Measurements from ENCODE around the gene PCSK1.
A peak's percentile ranks its signal among the peaks of the same experiment; 100 is the strongest.

The PCSK1 gene

DNA sequence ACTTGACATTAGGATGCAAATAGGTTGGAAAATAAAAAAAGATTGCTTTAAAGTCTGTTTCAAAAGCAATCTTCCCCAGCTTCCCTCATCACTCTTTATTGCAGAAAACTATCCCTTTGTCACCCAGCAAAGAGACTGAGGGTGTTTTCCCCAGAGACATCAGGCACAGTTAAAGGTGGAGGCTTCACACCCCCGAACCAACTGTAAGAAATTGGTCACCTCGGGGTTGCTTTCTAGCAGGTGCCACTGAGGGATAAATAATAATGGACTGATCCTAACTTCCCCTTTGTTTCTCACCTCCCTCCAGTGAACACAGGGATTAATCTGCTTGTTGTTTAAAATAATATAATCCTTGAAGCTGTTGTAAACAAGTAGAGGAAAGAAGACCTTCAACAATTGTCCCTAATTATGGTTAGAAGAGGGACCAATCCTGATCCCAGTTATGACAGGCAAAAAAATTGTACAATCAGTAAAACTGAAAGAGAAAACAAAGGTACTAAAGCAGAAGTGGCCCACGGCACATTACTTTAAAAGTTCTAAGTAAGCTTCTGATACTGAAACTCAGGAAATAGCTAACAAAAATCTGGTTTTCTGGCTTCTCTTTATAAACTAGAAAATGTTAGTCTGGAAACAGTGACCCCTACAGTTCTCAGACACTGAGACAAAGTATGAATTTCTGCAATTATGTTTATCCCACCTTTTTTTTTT lies 6.6 kb upstream of the PCSK1 start:
- no peak overlapping the region for H3K4me3 Mint-ChIP-seq
- DNase-seq (ENCODE audit: low spot score in 2 of 2) (no peak), ATAC-seq (peak; percentile 52)
- no peaks in the 10 kb centered on the region for H3K9me3 Mint-ChIP-seq
- H3K27ac Mint-ChIP-seq, result no peak overlapping the region
- H3K36me3 Mint-ChIP-seq, result no peaks in the 10 kb centered on the region
- peaks cover 2% of the 10 kb centered on the region for H3K4me1 Mint-ChIP-seq

- no peaks in the 10 kb centered on the region for H3K9me3 Mint-ChIP-seq
- no peaks in the 10 kb centered on the region for H3K36me3 Mint-ChIP-seq
- peak; percentile 65 for ATAC-seq
- no peak overlapping the region for H3K4me3 Mint-ChIP-seq
- no peak overlapping the region for H3K27ac Mint-ChIP-seq
- DNase-seq (ENCODE audit: low spot score in 2 of 2), result peak; percentile 9 to 64
- H3K4me1 Mint-ChIP-seq, result peaks cover 21% of the 10 kb centered on the region
These were observed 1.2 kb upstream of the PCSK1 start for GRCh38 chr5:96434201-96434645.

DNA sequence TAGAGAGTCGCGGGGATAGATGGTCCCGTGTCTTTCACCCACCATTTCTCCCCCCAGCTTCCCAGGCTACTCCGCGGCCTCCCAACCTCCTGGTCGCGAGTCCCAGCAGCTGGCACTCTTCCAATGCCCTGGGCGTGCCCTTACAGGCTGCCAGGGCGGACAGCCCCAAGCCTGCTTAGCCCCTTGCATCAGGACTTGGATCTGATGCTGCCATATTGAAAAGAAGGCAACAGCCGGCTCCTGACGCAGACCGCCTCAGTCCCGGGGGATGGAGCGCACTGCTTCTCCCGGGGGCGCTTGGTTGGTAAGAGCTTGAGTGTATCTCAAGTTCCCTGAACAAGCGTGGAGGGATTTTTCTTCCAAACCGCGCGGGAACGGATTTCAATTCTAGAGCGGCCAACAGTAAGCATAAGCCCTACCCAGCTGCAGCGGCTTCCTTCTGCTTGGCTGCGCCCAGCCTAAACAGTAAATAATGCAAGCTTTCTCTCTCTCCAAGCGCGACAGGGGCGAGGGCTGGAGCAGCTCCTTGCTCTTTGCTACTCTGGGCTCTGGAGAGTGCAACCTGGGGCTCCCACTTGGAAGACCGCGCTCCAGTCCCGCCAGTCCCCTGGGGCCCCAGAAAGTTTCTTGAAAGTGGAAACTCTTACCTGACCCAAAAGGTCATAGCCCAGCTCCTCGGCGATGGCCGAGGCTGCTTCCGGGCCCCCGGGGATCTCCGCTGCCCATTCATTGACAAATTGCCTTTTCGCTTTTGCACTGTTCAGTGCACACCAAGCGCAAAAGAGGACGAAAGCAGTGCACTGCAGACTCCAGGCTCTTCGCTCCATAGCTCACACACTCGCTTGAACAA lies 607 bp downstream of the PCSK1 start:
- no peaks in the 10 kb centered on the region for H3K36me3 Mint-ChIP-seq
- no peak overlapping the region for H3K27ac Mint-ChIP-seq
- ATAC-seq (peak; percentile 8), DNase-seq (ENCODE audit: low spot score in 2 of 2) (no peak)
- no peaks in the 10 kb centered on the region for H3K9me3 Mint-ChIP-seq
- peaks cover 21% of the 10 kb centered on the region for H3K4me1 Mint-ChIP-seq
- no peak overlapping the region for H3K4me3 Mint-ChIP-seq

- Mint-ChIP-seq H3K36me3 (no peaks in the 10 kb centered on the region), H3K27ac (no peak overlapping the region), H3K4me3 (no peak overlapping the region), H3K9me3 (no peaks in the 10 kb centered on the region), H3K4me1 (peaks cover 21% of the 10 kb centered on the region)
- DNase-seq (ENCODE audit: low spot score in 2 of 2) (no peak), ATAC-seq (no peak)
These were observed 1.5 kb downstream of the PCSK1 start for GRCh38 chr5:96431376-96432187.

DNA sequence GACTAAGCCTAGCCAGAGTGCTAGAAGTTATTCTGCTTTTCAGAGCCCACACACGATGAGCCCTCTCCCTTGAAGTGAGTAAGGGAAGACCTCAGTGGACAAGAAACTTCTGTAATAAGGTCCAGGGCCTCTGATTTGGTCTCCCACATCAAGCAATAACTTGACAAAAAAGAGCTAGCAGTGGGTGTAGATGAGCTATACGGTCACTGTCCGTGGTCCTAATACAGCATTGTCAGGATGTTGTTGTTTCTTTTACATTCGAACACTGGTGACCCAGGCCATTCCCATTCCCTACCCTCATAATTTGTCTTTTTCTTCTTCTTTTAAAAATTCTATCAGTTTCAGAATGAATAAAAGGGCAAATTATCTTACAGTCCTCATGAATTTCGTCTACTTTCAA lies 5.2 kb downstream of the PCSK1 start:
- no peak overlapping the region for H3K27ac Mint-ChIP-seq
- no peak for DNase-seq (ENCODE audit: low spot score in 2 of 2)
- peaks cover 8% of the 10 kb centered on the region for H3K4me1 Mint-ChIP-seq
- no peaks in the 10 kb centered on the region for H3K9me3 Mint-ChIP-seq
- no peak overlapping the region for H3K4me3 Mint-ChIP-seq
- ATAC-seq, result no peak
- H3K36me3 Mint-ChIP-seq, result no peaks in the 10 kb centered on the region

GRCh38 chr5:96426831-96427230 lies 6.2 kb downstream of the PCSK1 start:
- H3K27ac Mint-ChIP-seq, result no peak overlapping the region
- H3K4me1 Mint-ChIP-seq, result peaks cover 6% of the 10 kb centered on the region
- no peaks in the 10 kb centered on the region for H3K36me3 Mint-ChIP-seq
- DNase-seq (ENCODE audit: low spot score in 2 of 2) (no peak), ATAC-seq (no peak)
- H3K9me3 Mint-ChIP-seq, result no peaks in the 10 kb centered on the region
- no peak overlapping the region for H3K4me3 Mint-ChIP-seq

DNA sequence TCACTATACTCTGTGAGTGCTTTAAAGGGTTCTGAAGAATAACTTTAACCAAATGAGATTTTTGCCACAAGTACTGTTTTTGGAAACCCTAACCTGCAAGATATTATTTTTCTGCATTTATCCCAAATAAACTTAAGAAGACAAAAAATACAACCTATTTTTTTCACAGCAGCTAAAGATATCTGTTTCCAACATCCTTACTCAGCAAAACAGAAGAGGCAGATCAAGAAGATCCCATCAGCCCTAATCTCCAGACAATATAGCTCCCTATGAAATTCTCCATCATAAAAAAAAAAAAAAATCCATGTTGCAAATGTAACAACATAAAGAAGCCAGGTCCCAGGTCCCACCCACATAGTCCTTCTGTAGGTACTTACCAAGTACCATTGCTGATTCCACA lies 7.6 kb downstream of the PCSK1 start:
- Mint-ChIP-seq H3K36me3 (no peaks in the 10 kb centered on the region), H3K27ac (no peak overlapping the region), H3K4me3 (no peak overlapping the region), H3K9me3 (no peaks in the 10 kb centered on the region), H3K4me1 (no peaks in the 10 kb centered on the region)
- ATAC-seq, result no peak
- DNase-seq (ENCODE audit: low spot score in 2 of 2), result no peak

GRCh38 chr5:96415897-96416296 lies 17.2 kb downstream of the PCSK1 start:
- H3K36me3 Mint-ChIP-seq, result no peaks in the 10 kb centered on the region
- no peaks in the 10 kb centered on the region for H3K9me3 Mint-ChIP-seq
- no peaks in the 10 kb centered on the region for H3K4me1 Mint-ChIP-seq
- no peak overlapping the region for H3K27ac Mint-ChIP-seq
- no peak overlapping the region for H3K4me3 Mint-ChIP-seq
- ATAC-seq, result no peak
- DNase-seq (ENCODE audit: low spot score in 2 of 2), result no peak

- DNase-seq (ENCODE audit: low spot score in 2 of 2) (no peak), ATAC-seq (no peak)
- Mint-ChIP-seq H3K27ac (no peak overlapping the region), H3K4me3 (no peak overlapping the region), H3K36me3 (no peaks in the 10 kb centered on the region), H3K4me1 (no peaks in the 10 kb centered on the region), H3K9me3 (no peaks in the 10 kb centered on the region)
These were observed 20.1 kb downstream of the PCSK1 start for GRCh38 chr5:96412868-96413449.

DNA sequence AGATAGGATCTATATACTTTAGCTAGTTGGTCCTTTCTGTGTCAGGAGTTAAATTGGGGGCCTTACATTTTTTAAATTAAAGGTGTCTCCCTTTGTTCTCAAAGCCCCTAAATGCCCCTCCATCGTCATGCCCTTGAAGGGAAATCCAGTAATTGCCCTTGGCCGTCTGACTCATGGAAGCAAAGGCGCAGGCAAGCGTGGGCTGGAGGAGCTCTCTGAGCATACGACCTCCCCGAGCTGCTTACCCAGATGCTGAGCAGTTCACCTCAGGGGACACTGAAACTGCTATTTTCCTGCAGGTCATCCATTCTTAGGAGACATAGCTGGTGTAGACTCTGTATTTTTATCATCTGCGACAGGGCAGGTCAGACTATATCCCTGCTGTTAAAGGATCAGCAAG lies 23.0 kb downstream of the PCSK1 start:
- Mint-ChIP-seq H3K27ac (no peak overlapping the region), H3K4me1 (no peaks in the 10 kb centered on the region), H3K4me3 (no peak overlapping the region), H3K36me3 (no peaks in the 10 kb centered on the region), H3K9me3 (no peaks in the 10 kb centered on the region)
- DNase-seq (ENCODE audit: low spot score in 2 of 2), result no peak
- ATAC-seq, result no peak

- Mint-ChIP-seq H3K27ac (no peak overlapping the region), H3K9me3 (no peaks in the 10 kb centered on the region), H3K36me3 (no peaks in the 10 kb centered on the region), H3K4me3 (no peak overlapping the region), H3K4me1 (no peaks in the 10 kb centered on the region)
- no peak for ATAC-seq
- DNase-seq (ENCODE audit: low spot score in 2 of 2), result no peak
These were observed 24.1 kb downstream of the PCSK1 start for GRCh38 chr5:96408841-96409538.

- ATAC-seq (no peak), DNase-seq (ENCODE audit: low spot score in 2 of 2) (no peak)
- no peaks in the 10 kb centered on the region for H3K9me3 Mint-ChIP-seq
- no peaks in the 10 kb centered on the region for H3K36me3 Mint-ChIP-seq
- no peaks in the 10 kb centered on the region for H3K4me1 Mint-ChIP-seq
- H3K4me3 Mint-ChIP-seq, result no peak overlapping the region
- H3K27ac Mint-ChIP-seq, result no peak overlapping the region
These were observed 24.8 kb downstream of the PCSK1 start for GRCh38 chr5:96408210-96408777.

DNA sequence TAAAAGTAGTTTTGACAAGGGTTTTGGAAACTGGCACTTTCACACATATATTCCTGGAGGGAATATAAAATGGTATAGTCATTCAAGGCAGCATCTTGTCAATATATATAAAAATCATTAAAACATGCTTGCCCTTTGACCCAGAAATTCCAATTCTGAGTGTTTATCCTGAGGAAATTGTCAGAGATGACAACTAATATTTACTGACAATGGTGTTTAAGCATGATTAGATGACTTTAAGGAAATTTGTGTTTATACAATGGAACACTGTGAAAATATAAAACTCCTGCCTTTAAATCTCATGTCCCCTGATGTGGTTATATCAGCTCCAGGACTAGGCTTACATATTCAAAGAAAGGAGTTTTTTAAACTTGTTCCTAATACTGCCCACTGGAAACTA lies 25.6 kb downstream of the PCSK1 start:
- Mint-ChIP-seq H3K36me3 (no peaks in the 10 kb centered on the region), H3K27ac (no peak overlapping the region), H3K4me1 (no peaks in the 10 kb centered on the region), H3K9me3 (no peaks in the 10 kb centered on the region), H3K4me3 (no peak overlapping the region)
- ATAC-seq (no peak), DNase-seq (ENCODE audit: low spot score in 2 of 2) (no peak)

DNA sequence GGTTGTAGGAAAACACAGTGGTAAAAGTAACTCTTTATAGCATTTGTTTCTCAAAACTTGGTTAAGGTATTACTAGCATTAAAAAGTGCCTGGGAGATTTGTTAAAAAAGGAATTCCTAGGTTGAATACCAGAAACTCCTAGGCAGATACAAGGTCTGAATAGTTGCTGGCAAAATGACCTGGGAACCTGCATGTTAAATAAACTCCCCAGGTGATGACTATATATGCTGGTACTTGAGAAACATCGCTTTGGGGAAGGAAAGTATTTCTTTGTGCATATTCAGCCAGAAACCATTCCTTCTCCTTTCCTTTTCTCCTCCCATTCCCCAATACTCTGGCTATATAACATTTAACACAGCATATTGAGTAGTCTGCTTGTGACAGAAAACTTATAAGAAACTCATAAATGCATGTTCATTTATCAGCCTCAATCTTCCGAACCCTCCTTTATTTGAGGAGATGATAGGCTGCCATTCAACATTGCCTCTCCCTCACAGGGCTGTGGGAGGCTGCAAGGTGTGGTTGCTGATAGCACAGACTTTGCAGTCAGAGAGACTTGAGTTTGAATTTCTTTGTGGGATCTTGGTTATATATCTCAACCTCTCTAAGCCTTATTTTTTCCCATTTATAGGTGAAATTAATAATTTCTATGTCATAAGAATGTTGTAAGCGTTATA lies 28.7 kb downstream of the PCSK1 start:
- ATAC-seq, result no peak
- no peak for DNase-seq (ENCODE audit: low spot score in 2 of 2)
- H3K4me3 Mint-ChIP-seq, result no peak overlapping the region
- H3K36me3 Mint-ChIP-seq, result no peaks in the 10 kb centered on the region
- no peaks in the 10 kb centered on the region for H3K4me1 Mint-ChIP-seq
- H3K9me3 Mint-ChIP-seq, result no peaks in the 10 kb centered on the region
- no peak overlapping the region for H3K27ac Mint-ChIP-seq
